Measurements from ENCODE around the gene ICA1.

- TF ChIP-seq CTCF (IDR thresholded peaks at IDR 0.05) (no peak), EZH2 (IDR thresholded peaks at IDR 0.05) (no peak)
Measured at GRCh38 chr7:8155836-8156235, 106.1 kb downstream of the ICA1 start.

All from neural progenitor cell (in vitro differentiated cells).